Mammary epithelial cell (primary cell): ENCODE data around the gene AGPAT3.

Source experiments
- CTCF ChIP-seq, 2 donors: IDR thresholded peaks in 1 of 2; conservative IDR thresholded peaks in 1 of 2; 2 replicates each; pipeline ENCODE4 v1.5.1; 2011 to 2012; ENCODE audit warnings: inconsistent platforms in 2 of 2, low read length in 2 of 2, mild to moderate bottlenecking in 2 of 2, control low read depth in 1 of 2, low read depth in 1 of 2; ENCODE audit not compliant: insufficient read depth in 1 of 2; ENCODE audit errors: extremely low read depth in 1 of 2
- EZH2 ChIP-seq: IDR thresholded peaks from 2 replicates; pipeline ENCODE4 v1.6.1; 2012; ENCODE audit warnings: low read length, inconsistent platforms, borderline replicate concordance

DNA sequence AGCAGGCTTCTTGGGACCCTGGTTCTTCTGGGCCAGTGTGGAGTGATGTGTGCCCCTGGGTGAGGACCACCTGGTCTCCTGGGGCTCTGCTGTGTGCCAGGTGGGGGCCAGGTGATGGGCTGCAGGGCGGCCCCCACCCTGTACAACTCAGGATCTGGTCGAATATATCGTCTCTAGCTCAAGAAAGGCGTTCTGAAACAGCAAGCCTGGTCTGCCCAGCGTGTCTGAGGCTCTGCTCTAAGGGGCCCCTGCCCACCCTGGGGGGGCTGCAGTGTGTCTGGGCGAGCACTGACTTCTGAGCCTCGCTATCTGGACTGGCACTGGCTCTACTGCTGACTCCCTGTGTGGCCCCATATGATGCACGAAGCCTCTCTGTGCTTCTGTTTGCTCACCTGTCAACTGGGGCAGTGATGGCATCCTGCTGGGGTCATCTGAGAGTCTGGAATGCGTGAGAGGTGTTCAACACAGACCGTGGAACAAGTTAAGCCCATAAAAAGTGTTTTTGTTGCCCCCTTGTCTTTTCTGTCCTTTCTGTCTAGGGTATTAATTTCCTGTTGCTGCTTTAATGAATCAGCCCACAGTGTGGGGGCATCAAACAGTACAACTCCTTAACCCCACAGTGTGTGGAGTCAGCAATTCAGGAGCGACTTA is 91.1 kb downstream of the AGPAT3 start:
- no peak for TF ChIP-seq CTCF (conservative IDR thresholded peaks at IDR 0.05 in 1 of 2, IDR thresholded peaks at IDR 0.05 in 1 of 2; ENCODE audit: extremely low read depth in 1 of 2, insufficient read depth in 1 of 2, low read depth in 1 of 2, low read length in 2 of 2)
- TF ChIP-seq EZH2, result no peak
